ENCODE measurements around the gene AQP9.

Gene AQP9

DNA sequence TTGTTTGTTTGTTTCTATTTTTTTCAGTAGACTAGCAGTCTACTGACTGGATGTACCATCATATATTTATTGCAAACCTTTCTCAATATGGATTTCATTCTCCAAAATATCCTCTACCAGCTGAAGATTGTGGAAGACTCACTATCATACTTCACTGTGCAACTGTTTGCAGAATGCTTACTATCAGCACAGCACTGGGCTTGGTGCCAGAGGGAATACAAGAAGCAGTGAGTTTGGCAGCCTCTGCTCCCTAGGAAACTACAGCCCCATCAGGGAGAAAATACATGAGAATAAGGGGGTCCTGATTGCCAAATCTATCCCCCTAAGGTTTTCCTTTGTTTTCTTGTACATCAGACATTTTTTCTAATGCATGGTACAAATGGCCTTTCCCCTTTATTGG is 27.5 kb downstream of the AQP9 start:
- DNase-seq (ENCODE audit: low read depth), result no peak
- TF ChIP-seq, protein P1, sequence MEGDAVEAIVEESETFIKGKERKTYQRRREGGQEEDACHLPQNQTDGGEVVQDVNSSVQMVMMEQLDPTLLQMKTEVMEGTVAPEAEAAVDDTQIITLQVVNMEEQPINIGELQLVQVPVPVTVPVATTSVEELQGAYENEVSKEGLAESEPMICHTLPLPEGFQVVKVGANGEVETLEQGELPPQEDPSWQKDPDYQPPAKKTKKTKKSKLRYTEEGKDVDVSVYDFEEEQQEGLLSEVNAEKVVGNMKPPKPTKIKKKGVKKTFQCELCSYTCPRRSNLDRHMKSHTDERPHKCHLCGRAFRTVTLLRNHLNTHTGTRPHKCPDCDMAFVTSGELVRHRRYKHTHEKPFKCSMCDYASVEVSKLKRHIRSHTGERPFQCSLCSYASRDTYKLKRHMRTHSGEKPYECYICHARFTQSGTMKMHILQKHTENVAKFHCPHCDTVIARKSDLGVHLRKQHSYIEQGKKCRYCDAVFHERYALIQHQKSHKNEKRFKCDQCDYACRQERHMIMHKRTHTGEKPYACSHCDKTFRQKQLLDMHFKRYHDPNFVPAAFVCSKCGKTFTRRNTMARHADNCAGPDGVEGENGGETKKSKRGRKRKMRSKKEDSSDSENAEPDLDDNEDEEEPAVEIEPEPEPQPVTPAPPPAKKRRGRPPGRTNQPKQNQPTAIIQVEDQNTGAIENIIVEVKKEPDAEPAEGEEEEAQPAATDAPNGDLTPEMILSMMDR (conservative IDR thresholded peaks at IDR 0.05; ENCODE audit: low read length), result no peak
- H3K4me3 ChIP-seq (ENCODE audit: low read length), result no peak overlapping the region

DNA sequence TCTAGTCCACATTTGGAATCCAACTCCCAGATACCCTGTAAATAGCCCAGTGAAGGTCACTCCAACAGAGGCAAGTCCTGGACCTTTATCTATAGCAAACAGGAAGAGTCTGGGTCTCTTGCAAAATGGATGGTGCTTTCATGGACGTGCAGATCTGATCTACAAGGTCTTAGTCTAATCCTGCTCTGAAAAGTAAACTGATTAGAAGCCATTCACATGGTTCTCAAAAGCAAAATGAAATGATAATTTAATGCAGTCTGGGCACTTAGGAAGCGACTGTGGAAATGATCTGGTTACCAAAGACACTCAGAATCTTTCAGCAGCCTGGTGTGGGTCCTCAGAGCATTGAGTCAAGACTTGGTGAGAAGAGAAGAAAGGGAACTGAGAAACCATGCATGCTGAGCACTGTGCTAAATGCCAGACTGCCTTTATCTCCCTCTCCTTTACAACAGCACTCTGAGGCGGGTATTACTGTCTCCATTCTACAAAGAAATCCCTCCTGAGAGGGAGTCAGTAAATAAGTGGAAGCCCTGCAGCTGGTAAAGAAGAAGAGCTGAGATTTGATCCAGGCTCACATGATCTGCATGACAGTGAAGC is 29.0 kb downstream of the AQP9 start:
- no peak overlapping the region for H3K4me3 ChIP-seq (ENCODE audit: low read length)
- no peak for DNase-seq (ENCODE audit: low read depth)
- TF ChIP-seq, protein P1 (conservative IDR thresholded peaks at IDR 0.05; ENCODE audit: low read length), result no peak

DNA sequence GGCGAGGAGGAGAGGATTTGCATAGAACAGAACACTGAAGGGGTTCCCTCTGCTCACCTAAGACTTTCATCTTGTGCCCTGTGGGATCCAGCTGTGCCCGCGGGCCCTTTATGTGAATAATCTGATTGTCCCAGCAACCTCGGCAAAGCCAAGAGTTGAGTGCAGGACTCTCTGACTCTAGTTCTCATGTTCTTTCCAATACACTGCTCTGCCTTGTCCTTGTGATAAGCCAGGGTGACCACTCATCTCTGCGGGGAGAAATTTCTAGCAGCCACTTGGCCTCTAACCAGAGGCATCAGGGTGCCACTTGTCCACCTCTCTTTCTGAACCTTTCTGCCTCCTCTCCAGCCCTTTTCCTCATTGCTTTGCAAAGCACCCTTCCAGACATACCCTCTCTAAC is 31.8 kb downstream of the AQP9 start:
- TF ChIP-seq, protein P1 (conservative IDR thresholded peaks at IDR 0.05; ENCODE audit: low read length), result no peak
- no peak overlapping the region for H3K4me3 ChIP-seq (ENCODE audit: low read length)
- no peak for DNase-seq (ENCODE audit: low read depth)

GRCh38 chr15:58171476-58172061 is 33.4 kb downstream of the AQP9 start:
- no peak for DNase-seq (ENCODE audit: low read depth)
- TF ChIP-seq, protein P1 (conservative IDR thresholded peaks at IDR 0.05; ENCODE audit: low read length), result no peak
- no peak overlapping the region for H3K4me3 ChIP-seq (ENCODE audit: low read length)

DNA sequence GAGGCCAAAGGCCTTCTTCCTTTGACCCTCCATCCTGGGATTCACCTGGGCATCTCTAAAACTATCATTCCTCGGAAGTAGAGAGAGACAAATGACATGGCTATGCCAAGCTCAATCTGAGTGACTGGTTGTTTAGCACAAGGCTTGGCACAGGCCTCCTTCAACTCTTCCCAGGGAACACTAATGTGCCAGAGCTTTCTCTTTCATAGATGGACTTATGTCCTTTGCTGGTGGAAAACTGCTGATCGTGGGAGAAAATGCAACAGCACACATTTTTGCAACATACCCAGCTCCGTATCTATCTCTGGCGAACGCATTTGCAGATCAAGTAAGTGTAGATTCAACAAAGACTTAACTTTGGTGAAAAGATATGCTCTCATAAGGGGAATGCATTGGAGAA is 36.5 kb downstream of the AQP9 start:
- TF ChIP-seq, protein P1 (conservative IDR thresholded peaks at IDR 0.05; ENCODE audit: low read length), result no peak
- no peak overlapping the region for H3K4me3 ChIP-seq (ENCODE audit: low read length)
- no peak for DNase-seq (ENCODE audit: low read depth)

DNA sequence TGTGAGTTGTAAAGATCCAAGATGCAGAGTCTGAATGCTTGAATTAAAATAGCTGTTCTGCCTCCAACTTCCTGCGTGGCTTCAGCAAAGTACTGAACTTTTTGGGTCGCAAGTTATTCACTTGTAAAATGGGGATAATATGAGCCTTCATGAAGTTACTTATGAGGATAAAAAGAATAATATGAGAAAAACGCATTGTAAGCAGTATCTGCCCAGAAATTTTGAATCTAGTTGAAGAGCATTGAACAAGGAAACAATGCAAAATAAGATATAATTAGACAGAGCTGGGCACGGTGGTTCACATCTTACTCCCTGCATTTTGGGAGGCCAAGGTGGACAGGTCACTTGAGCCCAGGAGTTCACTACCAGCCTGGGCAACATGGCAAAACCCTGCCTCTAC is 37.8 kb downstream of the AQP9 start:
- no peak overlapping the region for H3K4me3 ChIP-seq (ENCODE audit: low read length)
- DNase-seq (ENCODE audit: low read depth), result no peak
- TF ChIP-seq, protein P1 (conservative IDR thresholded peaks at IDR 0.05; ENCODE audit: low read length), result no peak

GRCh38 chr15:58178668-58179067 is 40.5 kb downstream of the AQP9 start:
- no peak overlapping the region for H3K4me3 ChIP-seq (ENCODE audit: low read length)
- TF ChIP-seq, protein P1 (conservative IDR thresholded peaks at IDR 0.05; ENCODE audit: low read length), result no peak
- DNase-seq (ENCODE audit: low read depth), result no peak
